ENCODE data around the gene SCUBE3.

Gene SCUBE3

DNA sequence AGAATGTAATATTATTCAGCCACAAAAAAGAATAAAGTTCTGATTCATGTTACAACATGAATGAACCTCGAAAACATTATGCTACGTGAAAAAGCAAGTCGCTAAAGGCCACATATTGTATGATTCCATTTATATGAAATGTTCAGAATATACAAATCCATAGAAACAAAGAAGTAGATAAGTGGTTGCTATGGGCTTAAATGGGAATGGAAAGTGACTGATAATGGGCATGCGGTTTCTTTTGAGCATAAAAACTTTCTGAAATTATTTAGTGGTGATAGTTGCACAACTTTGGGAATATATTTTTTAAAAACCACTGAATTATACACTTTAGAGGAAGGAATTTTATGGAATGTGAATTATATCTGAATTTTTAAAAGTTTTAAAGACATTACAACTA, 39.3 kb upstream of the SCUBE3 start:
- TF ChIP-seq, protein P1, sequence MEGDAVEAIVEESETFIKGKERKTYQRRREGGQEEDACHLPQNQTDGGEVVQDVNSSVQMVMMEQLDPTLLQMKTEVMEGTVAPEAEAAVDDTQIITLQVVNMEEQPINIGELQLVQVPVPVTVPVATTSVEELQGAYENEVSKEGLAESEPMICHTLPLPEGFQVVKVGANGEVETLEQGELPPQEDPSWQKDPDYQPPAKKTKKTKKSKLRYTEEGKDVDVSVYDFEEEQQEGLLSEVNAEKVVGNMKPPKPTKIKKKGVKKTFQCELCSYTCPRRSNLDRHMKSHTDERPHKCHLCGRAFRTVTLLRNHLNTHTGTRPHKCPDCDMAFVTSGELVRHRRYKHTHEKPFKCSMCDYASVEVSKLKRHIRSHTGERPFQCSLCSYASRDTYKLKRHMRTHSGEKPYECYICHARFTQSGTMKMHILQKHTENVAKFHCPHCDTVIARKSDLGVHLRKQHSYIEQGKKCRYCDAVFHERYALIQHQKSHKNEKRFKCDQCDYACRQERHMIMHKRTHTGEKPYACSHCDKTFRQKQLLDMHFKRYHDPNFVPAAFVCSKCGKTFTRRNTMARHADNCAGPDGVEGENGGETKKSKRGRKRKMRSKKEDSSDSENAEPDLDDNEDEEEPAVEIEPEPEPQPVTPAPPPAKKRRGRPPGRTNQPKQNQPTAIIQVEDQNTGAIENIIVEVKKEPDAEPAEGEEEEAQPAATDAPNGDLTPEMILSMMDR (IDR thresholded peaks at IDR 0.05; ENCODE audit: low read length, missing control alignments) = no peak
- no peak overlapping the region for H3K4me3 ChIP-seq (replicated peaks; ENCODE audit: low read depth, low read length)
- no peak for DNase-seq (ENCODE audit: low read depth)

DNA sequence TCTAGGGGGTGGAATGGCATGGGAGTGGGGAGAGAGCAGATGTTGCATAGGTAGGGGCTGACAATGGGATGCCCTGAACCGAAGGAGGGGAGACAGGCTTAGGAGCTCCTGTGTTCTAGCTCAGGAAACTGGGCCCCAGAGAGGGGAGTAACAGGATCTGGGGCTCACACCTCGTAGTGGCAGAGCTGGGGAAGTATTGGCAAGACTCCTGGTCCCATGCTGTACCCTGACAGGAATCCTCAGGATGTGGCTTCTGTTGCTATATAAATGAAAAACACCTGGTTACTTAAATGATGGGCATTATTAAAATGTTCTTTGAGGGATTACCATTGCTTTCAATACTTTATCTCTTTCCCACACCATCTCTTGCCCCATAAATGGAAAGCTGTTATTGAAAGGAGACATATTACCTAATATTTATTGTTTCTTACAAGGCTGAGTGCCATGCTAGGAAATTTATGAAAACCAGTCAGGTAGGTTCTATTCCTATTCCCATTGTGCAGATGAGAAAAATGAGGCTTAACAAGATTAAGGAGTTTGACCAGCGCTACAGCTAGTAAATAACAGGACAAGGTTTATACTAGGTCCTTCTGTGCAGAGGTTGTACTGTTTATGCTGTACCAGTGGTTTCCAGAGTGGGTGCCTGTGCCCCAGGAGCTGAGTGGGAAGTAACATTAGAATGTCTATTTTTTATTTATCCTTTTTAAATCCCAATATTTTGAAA, 37.3 kb upstream of the SCUBE3 start:
- TF ChIP-seq, protein P1 (IDR thresholded peaks at IDR 0.05; ENCODE audit: low read length, missing control alignments) = no peak
- DNase-seq (ENCODE audit: low read depth) = no peak
- H3K4me3 ChIP-seq (replicated peaks; ENCODE audit: low read depth, low read length) = no peak overlapping the region

DNA sequence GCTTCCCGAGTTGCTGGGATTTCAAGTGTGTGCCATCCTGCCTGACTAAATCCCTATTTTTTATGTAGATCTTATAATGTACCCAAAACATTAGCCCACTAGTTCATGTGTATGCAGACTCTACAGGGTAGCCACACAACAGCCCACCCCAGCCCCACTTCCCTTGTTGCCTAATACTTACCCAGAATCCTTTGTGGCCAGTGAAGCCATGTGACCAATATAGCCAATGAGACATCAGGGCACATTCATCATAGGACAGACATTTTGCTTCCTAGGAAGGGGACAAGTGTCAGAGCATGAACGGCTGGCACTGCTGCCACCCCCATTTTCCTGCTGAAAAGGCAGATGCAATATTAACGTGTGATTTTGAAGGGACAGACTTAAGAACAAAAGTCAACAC, 36.6 kb upstream of the SCUBE3 start:
- H3K4me3 ChIP-seq (replicated peaks; ENCODE audit: low read depth, low read length) = no peak overlapping the region
- DNase-seq (ENCODE audit: low read depth) = no peak
- TF ChIP-seq, protein P1 (IDR thresholded peaks at IDR 0.05; ENCODE audit: low read length, missing control alignments) = no peak

DNA sequence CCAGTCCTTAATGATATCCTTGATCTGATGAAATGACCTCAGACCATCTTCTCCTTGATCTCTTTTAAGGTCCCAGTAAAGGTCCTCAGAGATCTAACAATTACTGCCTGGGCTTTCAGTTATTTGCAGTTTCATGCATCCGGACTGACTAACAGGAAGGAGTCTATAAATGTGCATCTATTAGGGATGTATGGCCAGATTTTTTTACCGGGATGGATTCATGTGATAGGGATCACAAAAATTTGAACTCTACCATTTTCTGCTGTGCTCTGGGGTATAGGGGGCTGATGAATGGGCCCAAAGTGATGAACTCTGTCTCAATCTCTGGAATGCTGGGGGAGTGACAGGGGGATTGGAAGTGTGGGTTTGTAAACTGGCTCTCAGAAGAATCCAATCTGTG, 36.2 kb upstream of the SCUBE3 start:
- no peak overlapping the region for H3K4me3 ChIP-seq (replicated peaks; ENCODE audit: low read depth, low read length)
- DNase-seq (ENCODE audit: low read depth) = peak; percentile 48
- TF ChIP-seq, protein P1 (IDR thresholded peaks at IDR 0.05; ENCODE audit: low read length, missing control alignments) = no peak

DNA sequence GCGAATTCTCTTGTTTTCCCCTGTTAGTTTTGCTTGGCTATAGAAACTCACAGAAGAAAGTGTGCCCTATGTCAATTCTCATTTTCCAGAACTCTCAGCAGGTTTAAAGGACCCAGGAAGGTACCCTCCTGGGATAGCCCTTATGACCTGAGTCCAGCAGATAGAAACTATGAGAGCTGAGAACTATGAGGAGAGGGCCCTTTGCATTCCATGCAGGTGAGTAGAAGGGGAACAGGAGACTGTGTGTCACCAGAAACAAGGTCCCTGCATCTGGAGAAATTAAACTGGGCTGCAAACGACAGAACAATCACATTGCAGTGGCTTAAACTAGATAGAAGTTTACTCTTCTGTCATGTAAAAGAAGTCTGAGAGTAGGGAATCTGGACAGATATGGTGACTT, 35.7 kb upstream of the SCUBE3 start:
- TF ChIP-seq, protein P1 (IDR thresholded peaks at IDR 0.05; ENCODE audit: low read length, missing control alignments) = no peak
- H3K4me3 ChIP-seq (replicated peaks; ENCODE audit: low read depth, low read length) = no peak overlapping the region
- DNase-seq (ENCODE audit: low read depth) = no peak

DNA sequence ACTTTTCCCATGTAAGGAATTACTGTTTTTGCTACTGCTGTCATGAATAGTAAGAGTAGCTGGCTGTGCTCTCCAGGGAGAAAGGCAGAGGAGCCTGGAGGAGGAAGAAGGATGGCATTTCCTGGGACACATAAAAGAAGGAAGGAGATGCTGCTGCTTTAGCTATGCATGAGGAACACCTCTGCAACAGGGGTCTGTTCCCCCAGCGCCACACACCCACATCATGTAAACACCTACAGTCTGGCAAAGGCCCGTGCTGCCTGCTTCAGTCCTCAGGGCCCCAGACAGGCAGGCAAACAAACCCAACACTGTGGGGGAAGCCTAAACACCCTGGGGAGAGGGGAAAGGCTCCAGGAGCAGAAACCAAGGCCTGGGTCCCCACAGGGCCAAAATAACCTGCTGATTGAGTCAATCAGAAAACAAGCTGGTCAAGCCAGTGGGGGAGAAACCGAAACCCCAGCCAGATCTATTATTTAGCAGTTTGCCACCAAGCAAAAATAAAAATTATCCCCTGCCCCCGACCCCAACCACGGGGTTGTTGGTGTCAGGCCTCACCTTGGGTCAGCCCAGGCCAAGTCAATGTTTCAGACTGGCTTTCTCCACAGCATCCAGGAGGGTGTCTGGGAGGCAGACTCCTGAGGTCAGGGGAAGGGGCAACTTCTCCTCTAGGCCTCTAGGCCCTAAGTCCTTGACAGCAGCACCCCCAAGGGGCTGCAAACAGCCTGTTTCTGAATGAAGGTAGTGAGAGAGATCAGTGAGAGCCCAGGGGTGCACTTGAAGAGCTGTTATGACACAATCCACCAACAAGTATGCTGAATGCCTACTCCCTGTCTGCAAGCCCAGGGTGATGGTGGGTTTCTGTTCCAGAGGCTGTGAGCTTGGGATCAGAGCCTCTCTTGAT, 34.6 kb upstream of the SCUBE3 start:
- TF ChIP-seq, protein P1 (IDR thresholded peaks at IDR 0.05; ENCODE audit: low read length, missing control alignments) = no peak
- no peak overlapping the region for H3K4me3 ChIP-seq (replicated peaks; ENCODE audit: low read depth, low read length)
- DNase-seq (ENCODE audit: low read depth) = no peak

All from fibroblast of pulmonary artery (primary cell).